HEK293T (cell line): Measurements from ENCODE around the gene TMEM131.

Experiments
- FOXA1 ChIP-seq: fragments of 450-650 bp; IDR thresholded peaks from 2 replicates; pipeline ENCODE4 v1.6.1; 2016; ENCODE audit warnings: mild to moderate bottlenecking
- FOXM1 ChIP-seq: fragments of 450-650 bp; IDR thresholded peaks from 2 replicates; pipeline ENCODE4 v1.6.1; 2017; ENCODE audit warnings: mild to moderate bottlenecking, borderline replicate concordance
- HDGF ChIP-seq: fragments of 450-650 bp; IDR thresholded peaks from 2 replicates; pipeline ENCODE4 v1.6.1; 2017; ENCODE audit warnings: antibody characterized with exemption, borderline replicate concordance
- PKNOX1 ChIP-seq: fragments of 450-650 bp; IDR thresholded peaks from 2 replicates; pipeline ENCODE4 v1.6.1; 2016

- no peak for TF ChIP-seq HDGF
- TF ChIP-seq PKNOX1, result no peak
- no peak for TF ChIP-seq FOXA1
- TF ChIP-seq FOXM1, result no peak
Measured at GRCh38 chr2:97951155-97951680, 44.5 kb downstream of the TMEM131 start.
